ENCODE results near the gene OGT. TPM values are rescaled to one million over a fixed set of nuclear protein-coding genes. Genes with fewer than 3 reads are reported as not detected.

The OGT gene
- total RNA-seq, 1 donor, result 200 TPM

DNA sequence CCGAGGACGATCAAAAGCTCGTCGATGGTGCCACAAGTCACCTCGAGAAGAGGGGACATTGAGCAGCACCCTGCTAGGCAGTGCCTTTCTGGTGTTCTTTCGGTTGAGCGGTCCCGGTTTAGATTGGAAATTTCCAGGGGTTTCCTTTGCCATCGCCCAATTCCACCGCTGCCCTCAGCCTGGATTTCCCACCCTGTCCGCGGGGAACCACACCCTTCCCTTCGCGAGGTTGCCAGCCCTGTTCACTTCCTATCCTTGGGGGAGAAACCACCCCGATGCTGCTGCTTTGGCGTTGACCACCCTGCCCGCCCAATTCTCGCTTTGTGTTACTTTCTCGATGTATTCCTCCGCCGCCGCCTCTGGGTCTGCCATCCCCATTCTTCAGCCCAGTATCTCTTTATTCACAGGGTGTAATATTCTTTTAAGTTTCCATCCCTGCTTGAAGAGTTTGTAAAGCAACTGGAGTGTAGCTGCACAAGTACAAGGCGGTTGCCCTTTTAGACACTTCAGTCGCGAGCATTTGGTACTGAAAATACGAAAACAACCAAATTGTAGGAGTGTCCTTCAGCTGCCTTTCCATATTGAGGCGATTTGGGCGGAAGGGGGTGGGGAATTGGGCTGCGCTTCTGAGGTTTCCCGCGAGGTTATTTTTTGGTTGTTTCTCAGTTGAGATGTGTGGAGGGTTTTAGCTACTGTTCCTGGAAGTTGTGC, 1.1 kb downstream of the OGT start:
- H3K4me1 ChIP-seq (ENCODE audit: insufficient read depth, low read length), result peaks cover 9% of the 10 kb centered on the region
- H3K27ac ChIP-seq (ENCODE audit: low read depth, low read length), result peak overlapping the region; percentile 88
- H2AFZ ChIP-seq (ENCODE audit: low read length), result no peak overlapping the region
- no peaks in the 10 kb centered on the region for H3K27me3 ChIP-seq (ENCODE audit: insufficient read depth, low read length)
- H3K36me3 ChIP-seq (ENCODE audit: insufficient read depth, low read length), result peaks cover 4% of the 10 kb centered on the region
- TF ChIP-seq CTCF (IDR thresholded peaks at IDR 0.05; ENCODE audit: extremely low read depth, low read depth, low read length), result no peak
- peak overlapping the region; percentile 82 for H3K4me2 ChIP-seq (ENCODE audit: insufficient read depth, low read length)
- peaks cover 13% of the 10 kb centered on the region for H4K20me1 ChIP-seq (ENCODE audit: insufficient read depth, low read length)
- H3K79me2 ChIP-seq (ENCODE audit: insufficient read depth, low read length), result peaks cover 60% of the 10 kb centered on the region
- H3K4me3 ChIP-seq (ENCODE audit: insufficient read depth, low read length), result peak overlapping the region; percentile 84
- no peak for DNase-seq (ENCODE audit: insufficient read length, low spot score, missing footprints)
- H3K9me3 ChIP-seq (ENCODE audit: low read depth, low read length), result no peaks in the 10 kb centered on the region

DNA sequence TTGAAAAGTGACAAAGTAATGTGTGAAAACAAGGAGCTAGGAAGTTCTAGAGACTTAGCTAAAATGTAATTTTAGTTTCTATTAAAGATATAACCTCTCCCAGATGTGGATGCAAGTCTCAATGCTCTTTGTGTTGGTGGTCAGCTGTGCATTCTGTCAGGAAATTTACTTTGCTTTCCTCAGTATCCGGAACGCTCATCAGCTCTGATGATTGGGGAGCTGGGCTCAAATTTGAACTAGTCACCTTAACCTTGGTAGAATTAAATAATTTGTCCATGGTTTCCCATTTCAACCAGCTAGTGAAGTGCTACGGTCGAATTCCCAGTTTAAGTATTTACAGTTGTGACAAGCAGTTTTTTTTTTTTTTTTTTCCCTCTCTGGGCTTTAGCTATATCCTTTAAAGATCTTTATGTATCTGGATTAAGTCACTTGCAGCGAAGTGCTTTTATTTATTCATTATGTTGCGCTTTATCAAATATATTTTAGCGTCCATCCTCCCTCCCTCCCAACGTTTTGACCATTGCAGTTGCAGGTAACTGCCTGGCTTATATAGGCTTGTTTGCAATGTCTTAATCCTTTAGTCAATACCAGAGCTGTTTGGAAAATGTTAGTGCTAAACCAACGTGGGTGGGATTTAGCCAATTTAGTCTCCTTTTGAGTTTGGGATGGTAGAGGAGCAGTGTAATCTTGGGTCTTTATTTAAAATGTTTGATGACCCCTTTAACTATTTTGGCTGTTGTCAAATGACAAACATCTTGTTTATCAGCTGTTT, 2.1 kb downstream of the OGT start:
- Histone ChIP-seq H3K27me3 (ENCODE audit: insufficient read depth, low read length) (peaks cover 3% of the 10 kb centered on the region), H4K20me1 (ENCODE audit: insufficient read depth, low read length) (peaks cover 17% of the 10 kb centered on the region), H3K4me3 (ENCODE audit: insufficient read depth, low read length) (peak overlapping the region; percentile 84), H3K4me2 (ENCODE audit: insufficient read depth, low read length) (peak overlapping the region; percentile 82), H3K9me3 (ENCODE audit: low read depth, low read length) (no peaks in the 10 kb centered on the region), H3K27ac (ENCODE audit: low read depth, low read length) (peak overlapping the region; percentile 88), H3K36me3 (ENCODE audit: insufficient read depth, low read length) (peaks cover 4% of the 10 kb centered on the region), H2AFZ (ENCODE audit: low read length) (no peak overlapping the region), H3K4me1 (ENCODE audit: insufficient read depth, low read length) (peaks cover 9% of the 10 kb centered on the region), H3K79me2 (ENCODE audit: insufficient read depth, low read length) (peaks cover 69% of the 10 kb centered on the region)
- no peak for TF ChIP-seq CTCF (IDR thresholded peaks at IDR 0.05; ENCODE audit: extremely low read depth, low read depth, low read length)
- DNase-seq (ENCODE audit: insufficient read length, low spot score, missing footprints), result no peak

- no peaks in the 10 kb centered on the region for H3K9me3 ChIP-seq (ENCODE audit: low read depth, low read length)
- no peak overlapping the region for H3K27ac ChIP-seq (ENCODE audit: low read depth, low read length)
- H2AFZ ChIP-seq (ENCODE audit: low read length), result no peak overlapping the region
- no peak for TF ChIP-seq CTCF (IDR thresholded peaks at IDR 0.05; ENCODE audit: extremely low read depth, low read depth, low read length)
- peaks cover 20% of the 10 kb centered on the region for H4K20me1 ChIP-seq (ENCODE audit: insufficient read depth, low read length)
- no peak for DNase-seq (ENCODE audit: insufficient read length, low spot score, missing footprints)
- peaks cover 3% of the 10 kb centered on the region for H3K27me3 ChIP-seq (ENCODE audit: insufficient read depth, low read length)
- H3K4me1 ChIP-seq (ENCODE audit: insufficient read depth, low read length), result peaks cover 15% of the 10 kb centered on the region
- H3K4me3 ChIP-seq (ENCODE audit: insufficient read depth, low read length), result peak overlapping the region; percentile 51
- peaks cover 81% of the 10 kb centered on the region for H3K79me2 ChIP-seq (ENCODE audit: insufficient read depth, low read length)
- H3K36me3 ChIP-seq (ENCODE audit: insufficient read depth, low read length), result peaks cover 4% of the 10 kb centered on the region
- H3K4me2 ChIP-seq (ENCODE audit: insufficient read depth, low read length), result peak overlapping the region; percentile 82
Observed at GRCh38 chrX:71536285-71536684, 3.4 kb downstream of the OGT start.

GRCh38 chrX:71537743-71538142, 4.8 kb downstream of the OGT start:
- H3K27me3 ChIP-seq (ENCODE audit: insufficient read depth, low read length), result peaks cover 3% of the 10 kb centered on the region
- H3K27ac ChIP-seq (ENCODE audit: low read depth, low read length), result no peak overlapping the region
- no peaks in the 10 kb centered on the region for H3K9me3 ChIP-seq (ENCODE audit: low read depth, low read length)
- H3K4me1 ChIP-seq (ENCODE audit: insufficient read depth, low read length), result peaks cover 27% of the 10 kb centered on the region
- DNase-seq (ENCODE audit: insufficient read length, low spot score, missing footprints), result no peak
- H3K4me2 ChIP-seq (ENCODE audit: insufficient read depth, low read length), result no peak overlapping the region
- no peak overlapping the region for H3K4me3 ChIP-seq (ENCODE audit: insufficient read depth, low read length)
- H3K79me2 ChIP-seq (ENCODE audit: insufficient read depth, low read length), result peaks cover 85% of the 10 kb centered on the region
- TF ChIP-seq CTCF (IDR thresholded peaks at IDR 0.05; ENCODE audit: extremely low read depth, low read depth, low read length), result no peak
- H4K20me1 ChIP-seq (ENCODE audit: insufficient read depth, low read length), result peaks cover 29% of the 10 kb centered on the region
- H2AFZ ChIP-seq (ENCODE audit: low read length), result no peak overlapping the region
- H3K36me3 ChIP-seq (ENCODE audit: insufficient read depth, low read length), result peaks cover 4% of the 10 kb centered on the region
